ENCODE data around the gene AP5Z1. TPM values are rescaled to one million over a fixed set of nuclear protein-coding genes. Genes with fewer than 3 reads are reported as not detected.

Gene AP5Z1
- total RNA-seq, 6 experiments from 2014 or later, result 39.8 to 50.4 (median 42.1) TPM

- H3K36me3 Mint-ChIP-seq (ENCODE audit: low read depth), result peaks cover 4% of the 10 kb centered on the region; the same call in 1 of the 2 replicates
- H3K4me3 Mint-ChIP-seq, result no peak overlapping the region
- no peak overlapping the region for H3K27ac Mint-ChIP-seq
- H3K27me3 Mint-ChIP-seq (ENCODE audit: insufficient read depth), result no peaks in the 10 kb centered on the region; the same call in 1 of the 2 replicates
- no peak for TF ChIP-seq CTCF (IDR thresholded peaks at IDR 0.05)
- no peaks in the 10 kb centered on the region for H3K4me1 Mint-ChIP-seq (ENCODE audit: low read depth)
- no peak for DNase-seq
- no peaks in the 10 kb centered on the region for H3K9me3 Mint-ChIP-seq
Measured at GRCh38 chr7:4786015-4786414, 10.6 kb downstream of the AP5Z1 start.

- no peak for TF ChIP-seq CTCF (IDR thresholded peaks at IDR 0.05)
- no peak for DNase-seq
- H3K27ac Mint-ChIP-seq, result no peak overlapping the region
- no peak overlapping the region for H3K4me3 Mint-ChIP-seq
- H3K36me3 Mint-ChIP-seq (ENCODE audit: low read depth), result peaks cover 5% of the 10 kb centered on the region
- H3K9me3 Mint-ChIP-seq, result no peaks in the 10 kb centered on the region
- H3K27me3 Mint-ChIP-seq (ENCODE audit: insufficient read depth), result no peaks in the 10 kb centered on the region; the same call in 1 of the 2 replicates
- H3K4me1 Mint-ChIP-seq (ENCODE audit: low read depth), result no peaks in the 10 kb centered on the region
Measured at GRCh38 chr7:4787541-4787940, 12.1 kb downstream of the AP5Z1 start.

- Mint-ChIP-seq H3K9me3 (no peaks in the 10 kb centered on the region), H3K27ac (no peak overlapping the region), H3K27me3 (ENCODE audit: insufficient read depth) (no peaks in the 10 kb centered on the region; the same call in 1 of the 2 replicates), H3K36me3 (ENCODE audit: low read depth) (peaks cover 5% of the 10 kb centered on the region), H3K4me1 (ENCODE audit: low read depth) (no peaks in the 10 kb centered on the region), H3K4me3 (no peak overlapping the region)
- DNase-seq, result no peak
- no peak for TF ChIP-seq CTCF (IDR thresholded peaks at IDR 0.05)
Measured at GRCh38 chr7:4787947-4788626, 12.7 kb downstream of the AP5Z1 start.

GRCh38 chr7:4788627-4789189, 13.3 kb downstream of the AP5Z1 start:
- H3K27ac Mint-ChIP-seq, result no peak overlapping the region
- no peaks in the 10 kb centered on the region; the same call in 1 of the 2 replicates for H3K27me3 Mint-ChIP-seq (ENCODE audit: insufficient read depth)
- H3K36me3 Mint-ChIP-seq (ENCODE audit: low read depth), result peaks cover 6% of the 10 kb centered on the region
- no peak for DNase-seq
- no peak overlapping the region for H3K4me3 Mint-ChIP-seq
- no peaks in the 10 kb centered on the region for H3K9me3 Mint-ChIP-seq
- no peak for TF ChIP-seq CTCF (IDR thresholded peaks at IDR 0.05)
- no peaks in the 10 kb centered on the region for H3K4me1 Mint-ChIP-seq (ENCODE audit: low read depth)

- H3K27ac Mint-ChIP-seq, result no peak overlapping the region
- H3K27me3 Mint-ChIP-seq (ENCODE audit: insufficient read depth), result no peaks in the 10 kb centered on the region; the same call in 1 of the 2 replicates
- TF ChIP-seq CTCF (IDR thresholded peaks at IDR 0.05), result no peak
- no peak for DNase-seq
- H3K9me3 Mint-ChIP-seq, result no peaks in the 10 kb centered on the region
- H3K36me3 Mint-ChIP-seq (ENCODE audit: low read depth), result peaks cover 13% of the 10 kb centered on the region
- H3K4me1 Mint-ChIP-seq (ENCODE audit: low read depth), result no peaks in the 10 kb centered on the region
- H3K4me3 Mint-ChIP-seq, result no peak overlapping the region
Measured at GRCh38 chr7:4789194-4790077, 14.0 kb downstream of the AP5Z1 start.
